Brain pericyte (primary cell): ENCODE measurements around the gene ADAMTS2.
"Not testable (repeated sequence)": the region's sequence is repeated elsewhere in the genome, so short reads cannot be mapped to it uniquely, and the experiment has no call there.

Experiments
- DNase-seq: peaks from one replicate; pipeline ENCODE4 v3.0.0-alpha.2; 2012; ENCODE audit warnings: low read depth, low spot score

ADAMTS2 gene

GRCh38 chr5:179217956-179218942 lies 127.0 kb downstream of the ADAMTS2 start:
- DNase-seq = no peak

DNA sequence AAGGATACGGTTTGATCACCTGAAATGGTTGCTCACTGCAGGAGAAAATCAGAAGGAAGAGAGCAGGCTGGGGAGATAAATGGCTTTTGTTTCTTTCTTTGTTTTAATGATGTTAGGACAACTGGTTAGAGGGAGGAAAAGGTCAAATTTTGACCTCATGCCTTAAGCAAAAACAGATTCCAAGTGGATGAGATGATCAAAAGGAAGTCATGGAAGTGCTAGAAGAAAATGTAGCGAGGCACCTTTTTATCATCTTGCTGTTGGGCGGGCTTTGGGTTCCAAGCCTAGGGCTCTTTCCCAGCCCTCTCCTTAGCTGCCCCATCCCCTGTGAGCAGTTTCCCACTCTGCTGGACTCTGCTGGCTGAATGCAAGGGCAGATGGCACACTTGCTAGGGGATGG lies 127.9 kb downstream of the ADAMTS2 start:
- DNase-seq = no peak

- not testable (repeated sequence) for DNase-seq
These were observed 128.9 kb downstream of the ADAMTS2 start for GRCh38 chr5:179216381-179216780.

- DNase-seq = no peak
These were observed 129.7 kb downstream of the ADAMTS2 start for GRCh38 chr5:179215576-179215975.

GRCh38 chr5:179214678-179215077 lies 130.6 kb downstream of the ADAMTS2 start:
- no peak for DNase-seq

DNA sequence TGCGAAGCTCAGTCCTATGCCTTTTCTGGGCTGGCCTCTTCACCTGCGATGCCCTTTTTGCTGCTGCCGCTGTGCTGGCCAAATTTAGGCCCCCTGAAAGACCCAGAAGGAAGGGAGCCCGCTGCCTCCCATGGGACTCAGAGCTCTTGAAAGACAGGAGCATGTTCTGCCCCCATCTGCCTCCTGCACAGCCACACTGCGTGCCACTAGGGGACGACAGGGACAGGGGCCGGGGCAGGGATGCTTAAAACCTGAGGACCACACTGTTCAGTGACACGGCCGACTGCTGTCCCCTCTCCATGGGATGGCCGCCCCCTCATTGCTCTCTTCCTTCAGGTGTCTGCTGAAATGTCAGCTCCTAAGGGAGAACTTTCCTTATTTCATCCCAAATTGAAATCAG lies 132.4 kb downstream of the ADAMTS2 start:
- no peak for DNase-seq

DNA sequence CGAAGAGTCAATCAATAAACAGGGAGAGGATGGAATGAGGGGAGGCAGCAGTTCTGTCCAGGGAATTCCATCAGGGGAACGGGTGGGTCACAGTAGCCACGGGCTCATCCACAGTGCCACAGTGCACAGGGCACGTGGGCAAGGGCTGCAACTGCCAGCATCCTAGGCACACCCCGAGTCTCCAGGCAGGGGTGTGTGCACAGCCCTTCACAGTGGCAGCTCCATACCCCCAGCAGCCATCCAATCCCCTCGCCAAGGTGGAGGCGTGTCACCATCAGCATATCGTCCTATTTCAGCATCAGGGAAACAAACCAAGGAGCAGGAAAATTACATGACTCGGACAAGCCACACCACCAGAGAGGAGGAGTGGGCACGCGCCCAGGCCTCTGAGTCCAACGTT lies 133.6 kb downstream of the ADAMTS2 start:
- DNase-seq = no peak

DNA sequence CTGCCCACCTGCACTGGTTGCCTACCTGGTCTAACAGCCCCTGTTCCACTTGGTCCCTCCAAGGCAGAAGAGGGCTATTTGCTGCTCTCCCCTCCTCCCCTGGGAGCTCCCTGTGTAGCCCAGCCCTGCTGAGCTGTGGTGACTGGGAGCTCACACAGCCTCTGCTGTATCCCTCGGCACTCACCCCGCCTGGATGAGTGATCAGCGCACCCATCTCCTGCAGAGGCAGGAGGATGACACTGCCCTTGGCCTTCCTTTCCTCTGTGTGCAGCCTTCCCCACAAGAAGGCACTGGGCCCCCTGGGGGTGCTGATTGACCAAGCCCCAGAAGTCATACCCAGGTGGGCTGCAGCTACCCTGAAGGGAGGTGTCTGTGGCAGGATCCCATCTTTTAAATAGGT lies 134.2 kb downstream of the ADAMTS2 start:
- DNase-seq = no peak

DNA sequence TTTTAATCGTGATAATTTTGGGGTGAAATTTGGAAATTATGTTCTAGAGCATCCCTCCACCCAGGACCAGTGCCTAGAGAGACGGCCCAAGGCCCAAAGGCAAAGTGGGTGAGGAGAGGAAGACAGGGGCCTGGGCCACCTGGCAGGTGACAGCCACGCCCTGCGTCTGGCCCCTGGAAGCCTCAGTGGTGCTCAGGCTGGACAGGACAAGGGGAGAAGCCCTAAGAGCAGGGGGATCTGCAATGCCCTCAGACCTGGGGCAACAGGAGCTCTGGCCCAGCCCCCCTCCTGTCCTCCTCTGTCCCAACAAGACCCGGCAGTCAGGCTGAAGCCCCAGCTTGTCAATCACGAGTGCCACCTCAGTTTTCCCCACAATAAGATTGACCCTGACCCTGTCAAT lies 134.8 kb downstream of the ADAMTS2 start:
- DNase-seq = no peak

- no peak for DNase-seq
These were observed 135.7 kb downstream of the ADAMTS2 start for GRCh38 chr5:179209359-179210150.

DNA sequence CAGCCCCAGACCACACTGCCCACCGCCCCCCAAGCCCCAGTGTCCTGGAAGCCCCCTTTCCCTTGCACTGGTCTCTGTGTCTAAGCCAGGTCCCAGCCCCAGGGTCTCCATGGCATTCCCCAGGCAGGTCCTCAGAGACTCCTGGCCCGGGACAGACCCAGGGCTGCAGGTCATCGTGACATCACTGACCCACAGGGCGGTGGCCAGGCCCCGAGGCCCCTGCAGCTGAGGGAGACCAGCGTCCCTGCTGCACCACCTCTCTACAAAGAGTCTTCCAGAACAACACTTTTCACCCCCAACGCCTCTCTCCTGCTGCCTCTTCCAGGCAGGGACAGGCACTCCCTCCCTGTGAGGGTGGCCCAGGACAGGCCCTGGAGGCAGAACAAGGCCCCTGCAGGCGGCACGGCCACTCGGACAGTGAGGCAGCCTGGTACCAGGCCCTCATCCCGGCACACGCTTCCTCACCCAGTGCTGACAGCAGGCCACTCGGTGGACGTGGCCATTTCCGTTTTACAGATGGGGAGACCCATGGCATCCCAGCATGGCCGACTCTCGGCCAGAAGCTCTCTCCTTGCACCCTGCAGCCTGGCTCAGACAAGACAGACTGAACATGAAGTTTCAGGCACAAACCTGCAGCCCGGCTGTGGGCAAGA lies 136.4 kb downstream of the ADAMTS2 start:
- no peak for DNase-seq

DNA sequence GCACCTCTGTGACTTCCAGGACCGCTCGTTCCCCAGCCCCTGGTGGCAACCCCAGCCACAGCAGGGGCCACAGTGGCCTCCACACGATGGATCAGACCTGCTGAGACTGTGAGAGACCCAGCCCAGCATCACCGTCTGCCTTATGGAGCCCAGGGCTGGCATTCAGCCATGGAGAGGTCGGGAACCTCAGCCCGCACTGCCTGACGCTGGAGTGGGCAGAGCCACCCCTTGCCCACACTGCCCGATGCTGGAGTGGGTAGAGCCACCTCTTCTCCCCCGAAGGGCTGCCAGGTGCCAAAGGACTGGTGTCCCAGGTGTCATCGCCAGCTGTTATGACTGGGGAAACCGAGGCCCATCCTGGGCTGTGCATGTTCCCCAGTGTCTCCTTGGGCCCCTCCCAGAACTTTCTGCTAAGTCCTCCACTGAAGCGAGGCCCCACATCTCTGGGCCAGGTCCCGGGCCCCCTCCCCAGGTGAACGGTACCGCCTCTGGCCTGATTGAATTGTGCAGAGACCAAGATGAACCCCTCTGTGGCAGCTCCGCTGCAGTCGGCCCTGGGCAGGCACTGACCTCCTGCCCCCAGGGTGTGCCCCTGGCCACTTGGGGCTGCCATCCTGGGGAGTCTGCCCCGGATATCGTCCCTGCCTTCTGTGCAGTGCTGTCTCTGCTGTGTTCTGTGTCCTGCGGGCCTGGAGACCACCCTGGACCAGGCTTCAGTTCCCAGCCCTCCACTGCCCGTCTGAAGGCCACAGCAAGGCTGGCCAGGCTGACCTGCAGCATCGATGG lies 137.1 kb downstream of the ADAMTS2 start:
- DNase-seq = no peak

DNA sequence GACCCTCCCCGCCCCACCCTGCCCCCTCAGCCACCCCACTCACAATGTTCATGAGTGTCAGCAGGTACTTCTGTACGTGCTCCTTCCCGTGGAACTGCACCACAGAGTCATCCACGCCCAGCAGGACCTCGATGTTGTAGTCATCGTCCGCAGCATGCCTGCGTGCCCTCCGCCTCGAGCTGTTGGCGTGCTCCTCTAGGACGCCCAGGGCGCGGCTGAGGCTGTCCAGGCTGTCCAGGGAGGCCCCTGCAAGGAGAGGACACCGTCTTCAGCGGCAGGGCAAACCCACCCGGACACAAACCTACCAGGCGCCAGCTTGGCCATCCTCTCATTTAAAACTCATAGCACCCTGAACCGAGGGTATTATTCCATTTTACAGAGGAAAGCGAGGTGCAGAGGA lies 137.8 kb downstream of the ADAMTS2 start:
- no peak for DNase-seq

GRCh38 chr5:179206366-179206765 lies 138.9 kb downstream of the ADAMTS2 start:
- DNase-seq = no peak

DNA sequence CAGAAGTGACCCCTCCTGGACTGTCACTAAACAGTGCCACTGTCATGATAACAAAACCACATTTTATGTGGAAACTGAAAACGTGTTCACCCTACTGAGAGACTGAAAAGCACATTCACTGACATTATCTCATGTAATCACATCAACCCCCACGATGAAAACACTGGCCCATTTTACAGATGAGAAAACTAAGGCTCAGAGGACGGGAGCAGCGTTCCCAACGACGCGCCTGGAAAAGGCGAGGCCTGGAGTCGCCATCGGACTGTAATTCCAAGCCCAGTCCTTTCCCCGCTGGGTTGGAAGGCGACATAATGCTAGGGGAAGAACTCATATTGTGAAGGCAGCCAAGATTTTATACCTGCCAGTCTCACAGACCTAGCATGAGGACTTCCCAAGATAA lies 140.0 kb downstream of the ADAMTS2 start:
- no peak for DNase-seq

DNA sequence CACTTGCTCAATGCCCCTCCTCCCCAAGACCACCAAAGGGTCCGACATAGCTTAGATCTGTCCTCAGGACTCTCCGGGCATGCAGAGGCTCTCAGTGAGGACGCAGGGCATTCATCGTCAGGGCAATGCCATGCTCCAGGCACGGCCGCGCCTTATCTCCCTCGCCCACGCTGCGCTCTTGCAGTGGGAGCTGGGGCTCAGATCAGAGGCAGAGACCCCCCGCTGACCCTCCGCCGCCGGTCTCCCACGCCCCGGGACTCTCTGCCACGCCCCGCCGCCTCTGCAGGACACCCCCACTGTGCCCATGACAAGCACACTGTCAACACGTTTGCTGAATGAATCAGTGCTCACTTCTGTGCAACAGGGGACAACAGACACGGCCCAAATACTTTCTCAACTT lies 140.7 kb downstream of the ADAMTS2 start:
- no peak for DNase-seq

- DNase-seq = no peak
These were observed 142.0 kb downstream of the ADAMTS2 start for GRCh38 chr5:179203248-179203647.

DNA sequence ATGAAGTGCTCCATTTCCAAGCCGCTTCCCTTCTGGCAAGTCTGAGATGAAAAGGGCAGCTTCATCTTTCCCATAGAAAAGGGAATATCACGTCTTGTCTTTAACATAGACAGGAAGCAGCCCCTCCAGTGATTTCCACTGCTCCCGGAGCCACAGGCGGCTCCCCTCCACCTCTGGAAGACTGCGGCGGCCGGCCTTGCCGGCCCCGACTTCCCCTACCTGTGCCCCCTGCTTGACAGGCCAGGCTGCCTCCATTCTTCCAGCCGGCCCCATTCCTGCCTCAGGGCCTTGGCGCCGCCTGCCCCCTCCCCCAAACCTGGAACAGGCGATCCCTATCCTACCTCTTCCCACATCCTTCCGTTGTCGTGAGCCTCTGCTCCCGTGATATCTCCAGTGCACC lies 143.3 kb downstream of the ADAMTS2 start:
- DNase-seq = no peak

DNA sequence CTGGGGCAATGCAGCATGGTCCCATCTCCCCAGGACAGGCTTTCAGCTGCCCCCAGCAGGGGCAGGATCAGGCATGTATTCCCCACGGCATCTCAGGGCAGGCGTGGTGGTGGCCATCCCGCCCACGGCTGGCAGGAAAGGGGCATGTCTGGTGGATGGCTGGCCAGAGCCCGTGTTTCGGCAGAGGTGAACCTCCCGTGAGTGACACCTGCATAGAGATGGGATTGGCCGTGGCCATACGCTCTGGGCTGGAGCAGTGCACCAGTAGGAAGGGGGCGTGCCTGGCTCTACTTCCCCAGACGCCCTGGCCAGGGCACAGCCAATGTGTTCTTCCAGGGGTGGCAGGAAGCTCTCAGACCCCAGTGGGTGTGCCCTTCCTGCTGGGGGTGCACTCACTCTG lies 146.0 kb downstream of the ADAMTS2 start:
- no peak for DNase-seq

DNA sequence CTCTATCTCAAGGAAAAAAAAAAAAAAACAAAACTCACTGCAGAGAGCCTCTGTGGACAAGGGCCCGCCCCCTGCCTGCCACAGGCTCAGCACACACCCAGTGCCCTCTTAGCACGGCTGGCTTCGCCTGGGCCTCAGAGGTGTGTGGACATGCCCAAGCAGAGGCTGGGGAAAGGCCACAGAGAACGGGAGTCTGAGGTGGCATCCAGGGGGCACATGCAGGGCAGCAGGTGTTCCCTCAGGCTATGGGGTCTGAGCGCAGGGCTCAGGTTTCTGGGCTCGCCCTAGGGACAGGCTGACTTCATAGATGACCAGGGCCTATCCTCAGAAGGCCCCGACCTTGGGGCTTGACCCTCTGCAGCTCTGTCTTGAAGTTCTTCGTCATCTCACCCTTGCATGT lies 146.4 kb downstream of the ADAMTS2 start:
- no peak for DNase-seq

DNA sequence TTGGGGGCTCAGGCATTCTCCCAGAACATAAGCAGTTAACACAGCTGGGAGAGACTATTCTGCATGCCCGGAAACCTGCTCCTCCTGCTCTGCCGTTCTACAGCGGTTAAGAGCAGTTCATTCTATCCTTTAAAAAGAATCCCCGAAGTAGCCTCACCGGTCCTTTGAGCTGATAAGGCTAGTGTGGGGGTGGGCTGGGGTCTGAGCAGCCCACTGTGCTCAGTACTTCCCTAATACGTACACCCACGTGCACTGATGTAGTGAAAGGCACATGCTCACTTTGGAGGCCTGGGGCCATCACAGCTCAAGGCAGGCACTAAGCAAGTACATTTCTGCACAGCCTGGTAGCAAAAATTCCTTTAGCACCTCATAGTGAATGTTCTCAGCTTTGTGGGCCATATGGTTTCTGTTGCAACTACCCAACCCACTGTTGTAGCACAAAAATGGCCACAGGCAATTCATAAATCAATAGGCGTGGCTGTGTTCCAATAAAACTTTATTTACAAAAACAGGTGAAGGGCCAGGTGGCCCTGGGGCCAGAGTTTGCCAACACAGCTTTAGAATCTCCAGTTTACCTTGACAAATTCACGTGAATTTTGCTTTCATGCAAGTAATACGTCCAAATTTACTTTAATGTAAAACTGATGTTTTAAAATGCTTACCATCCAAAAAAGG lies 148.7 kb downstream of the ADAMTS2 start:
- no peak for DNase-seq
